ENCODE measurements around the gene PROC.

The PROC gene

DNA sequence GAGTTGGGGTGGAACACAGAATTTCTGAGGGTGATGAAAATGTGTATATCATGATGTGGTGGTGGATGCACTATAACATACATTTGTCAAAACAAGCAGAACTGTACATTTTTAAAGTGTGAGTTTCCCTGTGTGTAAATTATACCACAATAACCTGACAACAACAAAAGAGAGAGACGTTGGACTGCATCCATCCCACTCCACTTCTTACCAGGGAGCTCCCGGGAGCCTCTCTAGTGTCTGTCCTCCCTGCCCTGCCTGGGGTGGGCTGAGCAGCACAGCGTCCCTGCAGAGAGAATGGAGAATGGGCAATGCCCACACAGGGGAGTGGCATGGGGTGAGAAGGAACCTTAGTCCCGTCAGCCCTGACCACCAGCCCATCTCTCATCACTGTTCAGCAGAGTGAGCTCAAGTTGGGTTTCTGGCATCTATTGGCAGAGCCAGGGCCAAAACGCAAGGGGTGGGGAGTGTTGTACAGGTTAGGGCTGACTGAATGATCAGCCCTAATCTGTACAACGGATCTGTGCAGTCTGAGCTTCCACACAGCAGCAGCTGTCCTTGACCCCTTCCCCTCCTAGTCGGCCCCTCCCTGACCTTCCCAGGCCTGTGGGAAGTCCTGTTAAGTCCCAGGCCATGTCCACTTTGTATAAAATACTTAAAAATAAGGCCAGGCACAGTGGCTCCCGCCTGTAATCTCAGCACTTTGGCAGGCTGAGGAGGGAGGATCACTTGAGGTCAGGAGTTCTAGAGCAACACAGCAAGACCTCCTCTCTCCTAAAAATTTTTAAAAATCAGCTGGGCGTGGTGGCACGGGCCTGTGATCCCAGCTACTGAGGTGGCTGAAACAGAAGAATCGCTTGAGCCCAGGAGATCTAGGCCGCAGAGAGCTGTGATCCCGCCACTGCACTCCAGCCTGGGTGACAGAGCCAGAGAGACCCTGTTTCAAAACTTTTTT lies 3.3 kb upstream of the PROC start:
- peak; percentile 77 for DNase-seq

DNA sequence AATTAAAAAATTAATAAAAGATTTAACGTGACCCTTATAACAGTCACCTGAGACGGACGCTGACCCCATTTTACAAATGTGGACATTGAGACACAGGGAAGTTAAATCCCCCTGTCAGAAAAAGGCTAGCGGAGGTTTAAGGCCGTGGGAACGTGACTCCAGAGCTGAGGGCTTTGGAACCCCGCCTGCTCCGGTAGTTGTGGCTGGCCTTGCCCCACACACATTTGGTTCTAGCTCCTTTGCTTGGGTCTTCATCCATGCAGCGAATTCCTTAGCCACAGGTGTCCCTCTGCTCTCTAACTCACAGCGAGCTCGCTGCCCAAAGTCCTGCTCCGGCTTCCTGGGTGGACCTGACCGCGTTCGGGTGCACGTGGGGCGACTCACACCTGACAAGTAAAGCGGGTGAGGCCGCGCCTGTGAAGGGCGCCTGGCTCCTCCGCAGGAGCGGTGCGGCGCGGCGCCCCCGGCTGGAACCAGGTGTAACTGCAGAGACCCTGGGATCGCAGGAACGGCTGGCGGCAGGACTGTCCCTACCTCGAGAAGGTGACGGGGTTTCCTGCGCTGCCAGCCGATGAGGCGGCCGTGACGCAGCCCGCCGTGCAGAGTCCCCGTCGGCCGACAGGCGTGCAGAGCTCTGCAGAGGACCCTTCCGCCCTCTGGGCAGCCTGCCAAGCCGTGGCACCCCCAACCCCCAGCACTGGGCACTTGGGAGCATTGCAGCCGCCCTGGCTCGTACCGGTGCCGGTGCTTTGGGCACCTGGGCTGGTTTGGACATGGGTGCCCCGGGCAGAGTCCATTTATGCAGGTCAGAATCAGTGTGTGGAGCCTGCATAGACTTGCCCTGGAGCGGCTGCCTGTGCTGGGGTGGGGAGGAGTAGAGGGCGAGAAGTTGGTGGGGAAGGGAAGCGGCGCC lies 2.4 kb upstream of the PROC start:
- DNase-seq, result no peak

DNA sequence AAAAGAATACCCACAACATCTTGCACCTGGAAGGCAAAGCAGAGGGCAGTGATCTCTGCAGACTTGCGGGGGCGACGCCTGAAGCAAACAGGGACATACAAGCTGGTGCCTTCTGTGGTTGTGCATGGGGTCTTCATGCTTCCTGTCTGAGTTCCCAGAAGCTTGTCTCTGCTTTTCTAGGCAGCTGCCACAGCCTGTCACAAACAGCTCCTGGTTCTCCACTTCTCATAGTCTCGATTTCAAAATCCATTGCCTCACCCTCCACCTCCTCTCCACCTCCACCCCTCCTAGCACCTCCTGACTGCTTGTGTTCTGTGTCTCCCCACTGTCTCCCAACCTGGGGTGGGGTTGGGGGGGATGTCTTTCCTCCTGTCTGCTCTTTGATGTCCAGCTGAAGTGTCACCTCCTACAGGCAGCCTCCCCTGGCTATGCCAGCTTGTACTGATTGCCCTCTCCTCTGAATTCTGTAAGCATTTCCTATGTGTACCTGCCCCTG lies 1.7 kb upstream of the PROC start:
- DNase-seq, result no peak

DNA sequence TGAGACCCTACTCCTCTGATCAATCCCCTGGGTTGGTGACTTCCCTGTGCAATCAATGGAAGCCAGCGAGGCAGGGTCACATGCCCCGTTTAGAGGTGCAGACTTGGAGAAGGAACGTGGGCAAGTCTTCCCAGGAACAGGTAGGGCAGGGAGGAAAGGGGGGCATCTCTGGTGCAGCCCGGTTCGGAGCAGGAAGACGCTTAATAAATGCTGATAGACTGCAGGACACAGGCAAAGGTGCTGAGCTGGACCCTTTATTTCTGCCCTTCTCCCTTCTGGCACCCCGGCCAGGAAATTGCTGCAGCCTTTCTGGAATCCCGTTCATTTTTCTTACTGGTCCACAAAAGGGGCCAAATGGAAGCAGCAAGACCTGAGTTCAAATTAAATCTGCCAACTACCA lies 821 bp upstream of the PROC start:
- DNase-seq, result no peak

DNA sequence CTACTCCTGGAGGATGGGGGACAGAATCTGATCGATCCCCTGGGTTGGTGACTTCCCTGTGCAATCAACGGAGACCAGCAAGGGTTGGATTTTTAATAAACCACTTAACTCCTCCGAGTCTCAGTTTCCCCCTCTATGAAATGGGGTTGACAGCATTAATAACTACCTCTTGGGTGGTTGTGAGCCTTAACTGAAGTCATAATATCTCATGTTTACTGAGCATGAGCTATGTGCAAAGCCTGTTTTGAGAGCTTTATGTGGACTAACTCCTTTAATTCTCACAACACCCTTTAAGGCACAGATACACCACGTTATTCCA lies 844 bp downstream of the PROC start:
- DNase-seq, result no peak

DNA sequence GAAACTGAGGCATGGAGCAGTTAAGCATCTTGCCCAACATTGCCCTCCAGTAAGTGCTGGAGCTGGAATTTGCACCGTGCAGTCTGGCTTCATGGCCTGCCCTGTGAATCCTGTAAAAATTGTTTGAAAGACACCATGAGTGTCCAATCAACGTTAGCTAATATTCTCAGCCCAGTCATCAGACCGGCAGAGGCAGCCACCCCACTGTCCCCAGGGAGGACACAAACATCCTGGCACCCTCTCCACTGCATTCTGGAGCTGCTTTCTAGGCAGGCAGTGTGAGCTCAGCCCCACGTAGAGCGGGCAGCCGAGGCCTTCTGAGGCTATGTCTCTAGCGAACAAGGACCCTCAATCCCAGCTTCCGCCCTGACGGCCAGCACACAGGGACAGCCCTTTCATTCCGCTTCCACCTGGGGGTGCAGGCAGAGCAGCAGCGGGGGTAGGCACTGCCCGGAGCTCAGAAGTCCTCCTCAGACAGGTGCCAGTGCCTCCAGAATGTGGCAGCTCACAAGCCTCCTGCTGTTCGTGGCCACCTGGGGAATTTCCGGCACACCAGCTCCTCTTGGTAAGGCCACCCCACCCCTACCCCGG lies 1.3 kb downstream of the PROC start:
- no peak for DNase-seq

DNA sequence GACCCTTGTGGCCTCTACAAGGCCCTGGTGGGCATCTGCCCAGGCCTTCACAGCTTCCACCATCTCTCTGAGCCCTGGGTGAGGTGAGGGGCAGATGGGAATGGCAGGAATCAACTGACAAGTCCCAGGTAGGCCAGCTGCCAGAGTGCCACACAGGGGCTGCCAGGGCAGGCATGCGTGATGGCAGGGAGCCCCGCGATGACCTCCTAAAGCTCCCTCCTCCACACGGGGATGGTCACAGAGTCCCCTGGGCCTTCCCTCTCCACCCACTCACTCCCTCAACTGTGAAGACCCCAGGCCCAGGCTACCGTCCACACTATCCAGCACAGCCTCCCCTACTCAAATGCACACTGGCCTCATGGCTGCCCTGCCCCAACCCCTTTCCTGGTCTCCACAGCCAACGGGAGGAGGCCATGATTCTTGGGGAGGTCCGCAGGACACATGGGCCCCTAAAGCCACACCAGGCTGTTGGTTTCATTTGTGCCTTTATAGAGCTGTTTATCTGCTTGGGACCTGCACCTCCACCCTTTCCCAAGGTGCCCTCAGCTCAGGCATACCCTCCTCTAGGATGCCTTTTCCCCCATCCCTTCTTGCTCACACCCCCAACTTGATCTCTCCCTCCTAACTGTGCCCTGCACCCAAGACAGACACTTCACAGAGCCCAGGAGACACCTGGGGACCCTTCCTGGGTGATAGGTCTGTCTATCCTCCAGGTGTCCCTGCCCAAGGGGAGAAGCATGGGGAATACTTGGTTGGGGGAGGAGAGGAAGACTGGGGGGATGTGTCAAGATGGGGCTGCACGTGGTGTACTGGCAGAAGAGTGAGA lies 2.0 kb downstream of the PROC start:
- DNase-seq, result no peak

DNA sequence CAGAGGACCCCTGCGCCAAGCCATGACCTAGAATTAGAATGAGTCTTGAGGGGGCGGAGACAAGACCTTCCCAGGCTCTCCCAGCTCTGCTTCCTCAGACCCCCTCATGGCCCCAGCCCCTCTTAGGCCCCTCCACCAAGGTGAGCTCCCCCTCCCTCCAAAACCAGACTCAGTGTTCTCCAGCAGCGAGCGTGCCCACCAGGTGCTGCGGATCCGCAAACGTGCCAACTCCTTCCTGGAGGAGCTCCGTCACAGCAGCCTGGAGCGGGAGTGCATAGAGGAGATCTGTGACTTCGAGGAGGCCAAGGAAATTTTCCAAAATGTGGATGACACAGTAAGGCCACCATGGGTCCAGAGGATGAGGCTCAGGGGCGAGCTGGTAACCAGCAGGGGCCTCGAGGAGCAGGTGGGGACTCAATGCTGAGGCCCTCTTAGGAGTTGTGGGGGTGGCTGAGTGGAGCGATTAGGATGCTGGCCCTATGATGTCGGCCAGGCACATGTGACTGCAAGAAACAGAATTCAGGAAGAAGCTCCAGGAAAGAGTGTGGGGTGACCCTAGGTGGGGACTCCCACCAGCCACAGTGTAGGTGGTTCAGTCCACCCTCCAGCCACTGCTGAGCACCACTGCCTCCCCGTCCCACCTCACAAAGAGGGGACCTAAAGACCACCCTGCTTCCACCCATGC lies 3.0 kb downstream of the PROC start:
- DNase-seq, result no peak

DNA sequence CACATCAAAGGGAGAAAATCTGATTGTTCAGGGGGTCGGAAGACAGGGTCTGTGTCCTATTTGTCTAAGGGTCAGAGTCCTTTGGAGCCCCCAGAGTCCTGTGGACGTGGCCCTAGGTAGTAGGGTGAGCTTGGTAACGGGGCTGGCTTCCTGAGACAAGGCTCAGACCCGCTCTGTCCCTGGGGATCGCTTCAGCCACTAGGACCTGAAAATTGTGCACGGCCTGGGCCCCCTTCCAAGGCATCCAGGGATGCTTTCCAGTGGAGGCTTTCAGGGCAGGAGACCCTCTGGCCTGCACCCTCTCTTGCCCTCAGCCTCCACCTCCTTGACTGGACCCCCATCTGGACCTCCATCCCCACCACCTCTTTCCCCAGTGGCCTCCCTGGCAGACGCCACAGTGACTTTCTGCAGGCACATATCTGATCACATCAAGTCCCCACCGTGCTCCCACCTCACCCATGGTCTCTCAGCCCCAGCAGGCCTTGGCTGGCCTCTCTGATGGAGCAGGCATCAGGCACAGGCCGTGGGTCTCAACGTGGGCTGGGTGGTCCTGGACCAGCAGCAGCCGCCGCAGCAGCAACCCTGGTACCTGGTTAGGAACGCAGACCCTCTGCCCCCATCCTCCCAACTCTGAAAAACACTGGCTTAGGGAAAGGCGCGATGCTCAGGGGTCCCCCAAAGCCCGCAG lies 3.8 kb downstream of the PROC start:
- DNase-seq, result no peak

DNA sequence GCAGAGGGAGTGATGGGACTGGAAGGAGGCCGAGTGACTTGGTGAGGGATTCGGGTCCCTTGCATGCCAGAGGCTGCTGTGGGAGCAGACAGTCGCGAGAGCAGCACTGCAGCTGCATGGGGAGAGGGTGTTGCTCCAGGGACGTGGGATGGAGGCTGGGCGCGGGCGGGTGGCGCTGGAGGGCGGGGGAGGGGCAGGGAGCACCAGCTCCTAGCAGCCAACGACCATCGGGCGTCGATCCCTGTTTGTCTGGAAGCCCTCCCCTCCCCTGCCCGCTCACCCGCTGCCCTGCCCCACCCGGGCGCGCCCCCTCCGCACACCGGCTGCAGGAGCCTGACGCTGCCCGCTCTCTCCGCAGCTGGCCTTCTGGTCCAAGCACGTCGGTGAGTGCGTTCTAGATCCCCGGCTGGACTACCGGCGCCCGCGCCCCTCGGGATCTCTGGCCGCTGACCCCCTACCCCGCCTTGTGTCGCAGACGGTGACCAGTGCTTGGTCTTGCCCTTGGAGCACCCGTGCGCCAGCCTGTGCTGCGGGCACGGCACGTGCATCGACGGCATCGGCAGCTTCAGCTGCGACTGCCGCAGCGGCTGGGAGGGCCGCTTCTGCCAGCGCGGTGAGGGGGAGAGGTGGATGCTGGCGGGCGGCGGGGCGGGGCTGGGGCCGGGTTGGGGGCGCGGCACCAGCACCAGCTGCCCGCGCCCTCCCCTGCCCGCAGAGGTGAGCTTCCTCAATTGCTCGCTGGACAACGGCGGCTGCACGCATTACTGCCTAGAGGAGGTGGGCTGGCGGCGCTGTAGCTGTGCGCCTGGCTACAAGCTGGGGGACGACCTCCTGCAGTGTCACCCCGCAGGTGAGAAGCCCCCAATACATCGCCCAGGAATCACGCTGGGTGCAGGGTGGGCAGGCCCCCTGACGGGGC lies 4.6 kb downstream of the PROC start:
- no peak for DNase-seq

DNA sequence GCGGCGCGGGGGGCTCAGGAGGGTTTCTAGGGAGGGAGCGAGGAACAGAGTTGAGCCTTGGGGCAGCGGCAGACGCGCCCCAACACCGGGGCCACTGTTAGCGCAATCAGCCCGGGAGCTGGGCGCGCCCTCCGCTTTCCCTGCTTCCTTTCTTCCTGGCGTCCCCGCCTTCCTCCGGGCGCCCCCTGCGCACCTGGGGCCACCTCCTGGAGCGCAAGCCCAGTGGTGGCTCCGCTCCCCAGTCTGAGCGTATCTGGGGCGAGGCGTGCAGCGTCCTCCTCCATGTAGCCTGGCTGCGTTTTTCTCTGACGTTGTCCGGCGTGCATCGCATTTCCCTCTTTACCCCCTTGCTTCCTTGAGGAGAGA lies 5.2 kb downstream of the PROC start:
- no peak for DNase-seq

DNA sequence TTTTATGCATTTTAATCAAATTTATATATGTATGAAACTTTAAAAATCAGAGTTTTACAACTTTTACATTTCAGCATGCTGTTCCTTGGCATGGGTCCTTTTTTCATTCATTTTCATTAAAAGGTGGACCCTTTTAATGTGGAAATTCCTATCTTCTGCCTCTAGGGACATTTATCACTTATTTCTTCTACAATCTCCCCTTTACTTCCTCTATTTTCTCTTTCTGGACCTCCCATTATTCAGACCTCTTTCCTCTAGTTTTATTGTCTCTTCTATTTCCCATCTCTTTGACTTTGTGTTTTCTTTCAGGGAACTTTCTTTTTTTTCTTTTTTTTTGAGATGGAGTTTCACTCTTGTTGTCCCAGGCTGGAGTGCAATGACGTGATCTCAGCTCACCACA lies 5.7 kb downstream of the PROC start:
- no peak for DNase-seq

DNA sequence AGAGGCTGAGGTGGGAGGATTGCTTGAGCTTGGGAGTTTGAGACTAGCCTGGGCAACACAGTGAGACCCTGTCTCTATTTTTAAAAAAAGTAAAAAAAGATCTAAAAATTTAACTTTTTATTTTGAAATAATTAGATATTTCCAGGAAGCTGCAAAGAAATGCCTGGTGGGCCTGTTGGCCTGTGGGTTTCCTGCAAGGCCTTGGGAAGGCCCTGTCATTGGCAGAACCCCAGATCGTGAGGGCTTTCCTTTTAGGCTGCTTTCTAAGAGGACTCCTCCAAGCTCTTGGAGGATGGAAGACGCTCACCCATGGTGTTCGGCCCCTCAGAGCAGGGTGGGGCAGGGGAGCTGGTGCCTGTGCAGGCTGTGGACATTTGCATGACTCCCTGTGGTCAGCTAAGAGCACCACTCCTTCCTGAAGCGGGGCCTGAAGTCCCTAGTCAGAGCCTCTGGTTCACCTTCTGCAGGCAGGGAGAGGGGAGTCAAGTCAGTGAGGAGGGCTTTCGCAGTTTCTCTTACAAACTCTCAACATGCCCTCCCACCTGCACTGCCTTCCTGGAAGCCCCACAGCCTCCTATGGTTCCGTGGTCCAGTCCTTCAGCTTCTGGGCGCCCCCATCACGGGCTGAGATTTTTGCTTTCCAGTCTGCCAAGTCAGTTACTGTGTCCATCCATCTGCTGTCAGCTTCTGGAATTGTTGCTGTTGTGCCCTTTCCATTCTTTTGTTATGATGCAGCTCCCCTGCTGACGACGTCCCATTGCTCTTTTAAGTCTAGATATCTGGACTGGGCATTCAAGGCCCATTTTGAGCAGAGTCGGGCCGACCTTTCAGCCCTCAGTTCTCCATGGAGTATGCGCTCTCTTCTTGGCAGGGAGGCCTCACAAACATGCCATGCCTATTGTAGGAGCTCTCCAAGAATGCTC lies 6.6 kb downstream of the PROC start:
- no peak for DNase-seq

DNA sequence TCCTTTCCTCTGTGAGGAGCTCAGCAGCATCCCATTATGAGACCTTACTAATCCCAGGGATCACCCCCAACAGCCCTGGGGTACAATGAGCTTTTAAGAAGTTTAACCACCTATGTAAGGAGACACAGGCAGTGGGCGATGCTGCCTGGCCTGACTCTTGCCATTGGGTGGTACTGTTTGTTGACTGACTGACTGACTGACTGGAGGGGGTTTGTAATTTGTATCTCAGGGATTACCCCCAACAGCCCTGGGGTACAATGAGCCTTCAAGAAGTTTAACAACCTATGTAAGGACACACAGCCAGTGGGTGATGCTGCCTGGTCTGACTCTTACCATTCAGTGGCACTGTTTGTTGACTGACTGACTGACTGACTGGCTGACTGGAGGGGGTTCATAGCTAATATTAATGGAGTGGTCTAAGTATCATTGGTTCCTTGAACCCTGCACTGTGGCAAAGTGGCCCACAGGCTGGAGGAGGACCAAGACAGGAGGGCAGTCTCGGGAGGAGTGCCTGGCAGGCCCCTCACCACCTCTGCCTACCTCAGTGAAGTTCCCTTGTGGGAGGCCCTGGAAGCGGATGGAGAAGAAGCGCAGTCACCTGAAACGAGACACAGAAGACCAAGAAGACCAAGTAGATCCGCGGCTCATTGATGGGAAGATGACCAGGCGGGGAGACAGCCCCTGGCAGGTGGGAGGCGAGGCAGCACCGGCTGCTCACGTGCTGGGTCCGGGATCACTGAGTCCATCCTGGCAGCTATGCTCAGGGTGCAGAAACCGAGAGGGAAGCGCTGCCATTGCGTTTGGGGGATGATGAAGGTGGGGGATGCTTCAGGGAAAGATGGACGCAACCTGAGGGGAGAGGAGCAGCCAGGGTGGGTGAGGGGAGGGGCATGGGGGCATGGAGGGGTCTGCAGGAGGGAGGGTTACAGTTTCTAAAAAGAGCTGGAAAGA lies 7.6 kb downstream of the PROC start:
- no peak for DNase-seq

DNA sequence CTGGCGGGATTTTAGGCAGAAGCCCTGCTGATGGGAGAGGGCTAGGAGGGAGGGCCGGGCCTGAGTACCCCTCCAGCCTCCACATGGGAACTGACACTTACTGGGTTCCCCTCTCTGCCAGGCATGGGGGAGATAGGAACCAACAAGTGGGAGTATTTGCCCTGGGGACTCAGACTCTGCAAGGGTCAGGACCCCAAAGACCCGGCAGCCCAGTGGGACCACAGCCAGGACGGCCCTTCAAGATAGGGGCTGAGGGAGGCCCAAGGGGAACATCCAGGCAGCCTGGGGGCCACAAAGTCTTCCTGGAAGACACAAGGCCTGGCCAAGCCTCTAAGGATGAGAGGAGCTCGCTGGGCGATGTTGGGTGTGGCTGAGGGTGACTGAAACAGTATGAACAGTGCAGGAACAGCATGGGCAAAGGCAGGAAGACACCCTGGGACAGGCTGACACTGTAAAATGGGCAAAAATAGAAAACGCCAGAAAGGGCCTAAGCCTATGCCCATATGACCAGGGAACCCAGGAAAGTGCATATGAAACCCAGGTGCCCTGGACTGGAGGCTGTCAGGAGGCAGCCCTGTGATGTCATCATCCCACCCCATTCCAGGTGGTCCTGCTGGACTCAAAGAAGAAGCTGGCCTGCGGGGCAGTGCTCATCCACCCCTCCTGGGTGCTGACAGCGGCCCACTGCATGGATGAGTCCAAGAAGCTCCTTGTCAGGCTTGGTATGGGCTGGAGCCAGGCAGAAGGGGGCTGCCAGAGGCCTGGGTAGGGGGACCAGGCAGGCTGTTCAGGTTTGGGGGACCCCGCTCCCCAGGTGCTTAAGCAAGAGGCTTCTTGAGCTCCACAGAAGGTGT lies 8.5 kb downstream of the PROC start:
- DNase-seq, result no peak

DNA sequence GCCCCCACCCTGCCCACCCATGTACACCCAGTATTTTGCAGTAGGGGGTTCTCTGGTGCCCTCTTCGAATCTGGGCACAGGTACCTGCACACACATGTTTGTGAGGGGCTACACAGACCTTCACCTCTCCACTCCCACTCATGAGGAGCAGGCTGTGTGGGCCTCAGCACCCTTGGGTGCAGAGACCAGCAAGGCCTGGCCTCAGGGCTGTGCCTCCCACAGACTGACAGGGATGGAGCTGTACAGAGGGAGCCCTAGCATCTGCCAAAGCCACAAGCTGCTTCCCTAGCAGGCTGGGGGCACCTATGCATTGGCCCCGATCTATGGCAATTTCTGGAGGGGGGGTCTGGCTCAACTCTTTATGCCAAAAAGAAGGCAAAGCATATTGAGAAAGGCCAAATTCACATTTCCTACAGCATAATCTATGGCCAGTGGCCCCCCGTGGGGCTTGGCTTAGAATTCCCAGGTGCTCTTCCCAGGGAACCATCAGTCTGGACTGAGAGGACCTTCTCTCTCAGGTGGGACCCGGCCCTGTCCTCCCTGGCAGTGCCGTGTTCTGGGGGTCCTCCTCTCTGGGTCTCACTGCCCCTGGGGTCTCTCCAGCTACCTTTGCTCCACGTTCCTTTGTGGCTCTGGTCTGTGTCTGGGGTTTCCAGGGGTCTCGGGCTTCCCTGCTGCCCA lies 9.3 kb downstream of the PROC start:
- no peak for DNase-seq

Measured in fibroblast of skin of right quadriceps (primary cell).